SKM-1 treated with dmso at 0.1 percent for 144 hours (cell line): ENCODE measurements around the gene VWA7.

ENCODE experiments used
- DNase-seq: peaks from one replicate; lab custom pipeline; 2025; ENCODE audit not compliant: unreplicated experiment; lab: John Stamatoyannopoulos, UW

Gene VWA7

GRCh38 chr6:31733734-31734133 is 43.4 kb downstream of the VWA7 start:
- DNase-seq, result no peak

- no peak for DNase-seq
Measured at GRCh38 chr6:31732029-31732428, 45.1 kb downstream of the VWA7 start.

DNA sequence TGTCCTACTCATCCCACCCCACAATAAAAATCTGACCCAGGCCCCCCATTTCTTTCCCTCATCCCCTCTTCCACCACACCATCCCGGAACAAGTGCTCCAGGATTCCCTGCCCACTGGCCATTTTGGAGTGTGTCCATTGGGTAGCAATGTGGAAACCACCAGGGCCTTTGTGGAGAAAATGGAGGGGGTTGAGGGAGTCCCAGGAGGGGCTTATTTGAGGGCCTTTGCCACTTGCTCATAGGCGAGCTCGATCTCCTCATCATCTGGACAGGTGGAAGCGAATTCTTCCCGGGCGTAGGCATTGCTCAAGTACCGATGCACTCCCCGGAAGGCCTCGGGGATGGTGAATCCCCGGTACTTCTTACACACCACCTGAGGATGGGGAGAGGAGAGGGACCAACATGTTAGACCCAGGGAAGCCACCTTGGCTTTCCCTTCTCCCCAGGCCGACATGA is 46.5 kb downstream of the VWA7 start:
- no peak for DNase-seq

GRCh38 chr6:31729979-31730630 is 47.0 kb downstream of the VWA7 start:
- no peak for DNase-seq

DNA sequence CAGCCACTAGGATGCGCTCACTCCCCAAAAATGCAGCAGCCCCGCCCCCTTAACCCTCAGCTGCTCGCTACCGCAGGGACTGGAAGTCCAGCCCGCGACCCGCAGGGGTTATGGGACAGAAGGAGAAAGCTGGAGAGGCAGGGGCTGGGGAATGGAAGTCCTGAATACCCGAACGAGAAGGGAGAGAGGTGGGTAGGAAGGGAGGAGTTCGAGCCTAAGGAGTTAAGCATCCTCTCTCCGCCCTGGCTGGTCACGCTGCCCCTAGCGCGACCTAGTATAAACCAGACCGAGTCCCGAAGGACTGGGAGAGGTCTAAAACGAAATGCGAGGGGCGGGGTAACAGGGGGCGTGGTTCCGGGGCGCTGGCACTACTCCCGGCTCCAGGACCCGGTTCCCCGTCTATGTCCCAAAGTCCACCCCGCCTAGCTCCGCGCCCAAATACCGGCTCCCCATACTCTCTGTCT is 47.6 kb downstream of the VWA7 start:
- DNase-seq, result no peak

DNA sequence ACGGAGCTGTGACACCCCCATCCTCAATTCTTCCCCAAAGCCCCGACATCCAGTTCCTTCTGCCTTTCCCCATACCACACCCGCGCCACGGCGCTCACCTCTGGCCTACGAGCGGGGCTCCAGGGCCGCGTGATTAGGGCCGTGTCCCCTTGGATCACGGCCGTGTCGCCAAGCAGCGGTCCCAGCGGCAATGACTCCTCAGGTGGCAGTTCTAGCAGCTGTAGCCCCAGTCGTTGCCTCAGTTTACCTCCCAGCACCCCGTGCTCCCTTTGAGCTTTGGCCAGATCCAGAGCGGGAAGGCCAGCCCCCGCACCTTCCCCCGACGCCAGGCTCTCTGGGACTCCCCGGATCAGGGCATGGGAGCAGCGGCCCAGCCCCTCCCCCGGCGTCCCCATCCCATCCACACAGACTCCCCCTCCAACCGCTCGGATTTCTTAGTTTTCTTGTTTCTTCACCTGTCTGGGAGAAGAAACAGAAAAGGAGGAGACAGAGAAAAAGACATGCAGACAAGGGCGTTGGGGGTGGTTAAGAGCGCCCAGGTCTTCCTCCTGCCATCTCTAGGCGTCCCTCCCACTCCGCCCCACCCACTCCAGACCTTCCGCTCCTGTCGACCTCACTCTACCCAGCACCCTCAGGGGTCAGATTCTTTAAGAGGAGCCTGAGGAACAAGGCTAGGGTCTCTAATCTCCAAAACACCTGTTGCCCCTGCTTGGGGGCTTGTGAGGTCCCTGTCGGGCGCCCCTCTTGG is 48.2 kb downstream of the VWA7 start, which contains the start of gene DDAH2:
TSS of gene DDAH2 (minus strand) at position 533 of the 748 bp plus-strand sequence. CDS start at position 395, 138 bp downstream.
- DNase-seq, result no peak

- DNase-seq, result peak; percentile 67
Measured at GRCh38 chr6:31727717-31728671, 49.1 kb downstream of the VWA7 start.

DNA sequence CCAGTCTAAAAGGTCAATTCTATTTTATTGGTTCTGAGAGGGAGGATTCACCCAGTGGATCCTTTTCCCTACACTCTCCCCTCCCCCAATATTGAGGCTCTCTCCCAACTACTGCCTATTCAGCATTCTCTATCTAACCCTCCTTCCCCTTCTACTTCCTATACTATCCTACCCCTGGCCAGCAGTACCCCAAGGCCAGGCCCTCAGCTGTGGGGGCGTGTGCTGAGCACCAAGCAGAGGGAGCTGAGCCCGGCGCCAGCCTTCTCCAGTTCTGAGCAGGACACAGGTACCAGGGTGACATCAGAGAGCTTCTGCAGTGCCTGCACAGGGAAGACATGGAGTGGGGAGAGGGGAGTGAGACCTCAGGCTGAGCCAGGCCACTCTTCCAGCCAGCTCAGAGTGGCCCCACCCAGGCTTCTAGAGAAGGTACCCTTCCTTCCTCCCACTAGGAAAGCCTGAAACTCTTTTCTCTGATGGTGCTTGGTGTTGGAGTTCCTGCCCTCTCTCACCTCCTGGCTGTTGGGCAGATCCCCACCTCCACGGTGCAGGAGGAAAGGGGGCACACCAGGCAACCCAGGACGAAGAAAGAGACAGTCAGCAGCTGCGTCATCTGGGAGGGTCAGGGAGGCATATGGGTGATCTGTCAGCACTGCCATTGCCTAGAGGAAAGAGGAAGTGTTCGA is 50.0 kb downstream of the VWA7 start:
- DNase-seq, result peak; percentile 91

DNA sequence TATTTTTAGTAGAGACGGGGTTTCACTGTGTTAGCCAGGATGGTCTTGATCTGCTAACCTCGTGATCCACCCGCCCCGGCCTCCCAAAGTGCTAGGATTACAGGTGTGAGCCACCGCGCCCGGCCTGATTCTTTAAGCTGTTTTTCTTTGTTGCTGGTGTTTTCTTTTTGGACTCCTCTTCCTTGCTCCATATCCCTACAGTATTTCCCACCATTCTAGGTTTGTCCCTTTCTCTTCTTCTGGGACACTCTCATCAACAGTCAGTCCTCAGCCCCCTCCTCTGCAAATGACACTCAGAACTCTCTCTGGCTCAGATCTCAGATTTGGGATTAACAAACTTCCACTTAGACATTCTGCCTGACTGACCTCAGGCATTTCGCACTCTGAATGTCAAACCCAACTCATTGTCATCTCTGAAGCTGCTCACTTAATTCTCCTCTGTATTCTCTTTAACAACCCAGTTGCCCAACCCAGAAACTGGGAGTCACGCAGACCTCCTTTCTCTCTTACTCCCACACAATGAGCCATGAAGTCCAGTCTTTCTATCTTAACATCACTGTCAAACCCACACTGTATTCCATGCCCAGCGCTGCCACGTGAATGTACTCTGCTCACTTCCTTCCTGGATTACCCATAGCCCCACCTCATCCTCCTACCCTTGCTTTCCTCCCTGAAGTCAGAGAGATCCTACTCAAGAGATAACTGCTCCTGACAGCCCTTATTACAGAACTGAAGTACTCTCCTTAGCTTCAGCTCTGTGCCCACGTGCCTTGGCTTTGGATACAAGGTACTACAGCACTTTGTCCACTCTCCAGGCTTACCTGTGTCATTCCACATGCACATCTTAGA is 51.4 kb downstream of the VWA7 start:
- DNase-seq, result no peak

DNA sequence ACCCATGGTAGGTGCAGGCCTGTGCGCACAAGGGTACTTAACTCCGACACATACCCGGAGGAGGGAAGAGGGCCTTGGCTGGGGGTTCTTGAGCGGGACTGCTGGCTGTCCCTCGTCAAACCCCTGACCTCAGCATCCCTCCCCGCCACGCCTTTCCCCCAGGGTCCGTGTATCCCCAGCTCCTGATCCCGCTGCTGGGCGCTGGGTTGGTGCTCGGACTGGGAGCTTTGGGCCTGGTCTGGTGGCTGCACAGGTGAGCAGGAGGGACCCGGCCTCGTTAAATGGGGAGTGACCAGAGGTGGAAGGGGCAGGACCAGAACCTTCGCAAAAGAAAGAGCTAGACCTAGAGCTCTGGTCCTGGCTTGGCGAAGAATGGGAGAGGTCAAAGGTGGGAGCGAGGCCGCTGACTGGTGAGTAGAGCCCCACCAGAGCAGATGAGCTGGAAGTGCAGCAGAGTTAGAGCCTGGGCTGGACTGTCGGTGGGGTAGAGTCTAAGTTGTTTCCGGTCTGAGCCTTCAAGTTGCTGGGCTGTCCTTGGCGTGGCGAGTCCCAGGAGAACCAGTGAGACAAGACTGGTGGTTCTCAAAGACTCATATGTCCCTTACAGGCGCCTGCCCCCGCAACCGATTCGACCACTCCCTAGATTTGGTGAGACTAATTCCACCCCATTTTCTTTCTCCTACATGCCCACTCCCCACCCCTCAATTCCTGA is 53.0 kb downstream of the VWA7 start:
- DNase-seq, result no peak

GRCh38 chr6:31723245-31723979 is 53.7 kb downstream of the VWA7 start, which contains the start of gene MPIG6B:
Gene MPIG6B, plus strand, starts transcription at chr6:31723373. Its CDS starts 11 bp downstream, at chr6:31723384.
- DNase-seq, result no peak

- DNase-seq, result no peak
Measured at GRCh38 chr6:31722173-31722572, 55.0 kb downstream of the VWA7 start.

DNA sequence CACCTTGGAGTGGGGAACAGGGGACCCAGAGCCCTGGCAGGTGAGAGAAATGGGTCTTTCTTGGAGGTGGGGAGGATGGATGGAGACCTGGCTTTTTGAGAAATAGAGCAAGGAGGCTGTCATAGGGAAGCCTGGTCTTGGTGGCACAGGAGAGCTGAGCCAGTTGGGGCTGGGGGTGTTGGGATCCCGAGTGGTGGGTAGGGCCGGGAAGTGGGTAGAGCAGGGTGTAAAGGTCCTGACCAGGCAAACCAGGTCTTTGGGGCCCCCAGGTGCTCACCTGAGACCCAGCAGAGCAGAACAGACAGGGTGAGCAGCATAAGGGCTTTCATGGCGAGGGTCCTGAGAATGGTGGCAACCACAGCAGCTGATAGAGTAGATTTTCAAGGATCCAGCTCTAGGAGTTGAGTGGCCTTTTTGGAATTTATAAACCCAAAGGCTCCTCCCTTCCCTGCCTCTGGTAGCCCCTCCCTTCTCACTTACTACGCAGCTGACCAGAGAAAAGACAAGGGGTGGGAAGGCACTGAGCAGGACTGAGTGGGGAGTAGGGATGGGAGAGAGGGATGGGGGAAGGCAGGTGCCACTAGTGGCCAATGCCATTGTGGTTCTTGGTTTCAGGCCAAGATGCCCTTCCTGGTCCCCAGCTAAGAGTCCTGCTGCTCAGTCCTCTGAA is 55.6 kb downstream of the VWA7 start, which contains the start of gene LY6G6C:
TSS of gene LY6G6C (minus strand) at position 396 of the 670 bp plus-strand sequence. CDS start at position 329, 67 bp downstream.
- DNase-seq, result no peak

- DNase-seq, result no peak
Measured at GRCh38 chr6:31720196-31720770, 56.8 kb downstream of the VWA7 start.

DNA sequence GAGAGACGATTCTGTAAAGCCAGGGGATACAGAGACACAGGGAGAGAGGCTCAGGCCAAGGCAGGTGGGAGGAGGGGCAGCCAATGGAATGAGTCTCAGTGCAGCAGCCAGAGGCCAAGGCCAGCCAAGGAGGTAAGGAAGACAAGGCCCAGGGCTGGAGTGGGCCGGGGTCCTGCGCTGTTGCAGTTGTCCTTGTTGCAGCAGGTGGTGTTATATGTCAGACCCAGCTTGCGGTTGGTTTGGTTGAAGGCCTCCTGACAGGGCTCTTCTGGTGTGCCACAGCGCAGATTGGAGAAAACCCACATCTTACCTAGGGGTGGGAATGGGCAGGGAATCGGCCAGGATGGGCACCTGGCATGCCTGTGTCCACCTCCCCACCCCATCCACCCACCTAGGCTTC is 58.1 kb downstream of the VWA7 start:
- DNase-seq, result no peak

DNA sequence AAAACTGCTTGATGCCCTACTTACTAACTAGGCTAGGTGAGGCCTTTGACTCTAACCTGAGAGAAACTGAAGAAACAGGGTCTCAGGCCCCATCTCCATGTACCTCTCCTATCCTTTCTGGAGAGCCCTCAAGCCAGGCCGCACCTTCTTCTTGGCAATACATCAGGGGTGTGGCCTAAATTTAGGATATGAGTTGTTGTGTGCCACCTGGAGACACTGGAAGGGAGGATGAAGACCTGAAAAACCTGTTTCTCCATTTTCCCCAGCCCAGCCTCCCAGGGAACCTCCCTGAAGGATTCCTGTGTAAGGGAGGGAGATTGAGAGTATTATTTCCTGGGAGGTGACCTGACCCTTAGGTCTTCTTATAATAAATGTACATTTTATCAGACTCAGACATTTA is 58.9 kb downstream of the VWA7 start:
- no peak for DNase-seq

DNA sequence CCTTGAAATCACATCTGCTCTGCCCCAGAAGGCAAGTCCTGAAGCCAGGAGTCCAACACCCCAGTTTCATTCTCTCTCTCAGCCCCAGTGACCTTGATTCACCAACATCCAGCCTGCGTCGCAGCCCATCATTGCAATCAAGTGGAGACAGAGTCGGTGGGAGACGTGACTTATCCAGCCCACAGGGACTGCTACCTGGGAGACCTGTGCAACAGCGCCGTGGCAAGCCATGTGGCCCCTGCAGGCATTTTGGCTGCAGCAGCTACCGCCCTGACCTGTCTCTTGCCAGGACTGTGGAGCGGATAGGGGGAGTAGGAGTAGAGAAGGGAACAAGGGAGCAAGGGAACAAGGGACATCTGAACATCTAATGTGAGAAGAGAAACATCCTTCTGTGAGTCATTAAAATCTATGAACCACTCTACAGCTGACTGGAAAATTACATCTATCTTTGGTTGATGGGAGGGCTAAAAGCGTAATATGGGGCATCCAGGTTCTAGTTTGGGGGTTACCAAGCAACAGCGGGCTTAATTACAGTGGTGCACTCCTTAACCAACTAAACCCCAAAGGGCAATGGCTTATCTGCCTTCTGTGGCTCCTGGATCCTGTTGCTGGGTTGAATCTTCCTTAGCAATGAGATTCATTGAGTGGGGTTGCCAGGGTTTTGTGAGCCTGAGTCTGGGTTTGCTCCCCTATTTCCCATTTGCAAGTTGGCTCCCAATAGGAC is 59.5 kb downstream of the VWA7 start:
- DNase-seq, result no peak
